ENCODE measurements around the gene MACIR. TPM values are rescaled to one million over a fixed set of nuclear protein-coding genes. Genes with fewer than 3 reads are reported as not detected.

Gene MACIR
- total and polyA plus RNA-seq, 9 of the 15 experiments (the other 6 are each of a cell fraction or from before 2014, with no cell fraction given): 1.4 to 11.6 (median 9.4) TPM

DNA sequence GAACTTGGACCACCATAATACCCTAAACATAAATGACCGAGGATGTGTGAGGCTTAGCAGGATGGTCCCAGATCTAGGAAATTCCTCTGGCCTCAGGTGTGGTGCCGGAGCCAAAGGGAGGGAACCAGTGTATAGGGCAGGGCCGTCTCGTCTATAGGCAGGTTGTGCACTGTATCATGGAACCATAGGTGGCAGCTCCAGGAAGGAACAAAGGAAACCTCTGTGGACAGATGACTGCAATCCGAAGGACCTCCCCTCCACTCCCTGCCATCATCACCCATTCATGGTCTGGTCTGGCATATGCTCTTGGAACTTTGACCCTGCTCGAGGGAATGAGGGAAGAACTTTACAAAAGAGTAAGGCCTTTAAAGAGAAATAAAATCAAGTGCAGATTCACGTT lies 2.9 kb upstream of the MACIR start:
- Histone ChIP-seq H3K4me2 (ENCODE audit: insufficient read depth, low read length) (no peak overlapping the region), H3K4me3 (no peak overlapping the region), H3K9me1 (ENCODE audit: control insufficient read depth, insufficient read depth, low read length) (no peaks in the 10 kb centered on the region), H3K9me3 (replicated peaks; ENCODE audit: control insufficient read depth, insufficient read depth, low read depth, low read length) (no peaks in the 10 kb centered on the region), H3K4me1 (replicated peaks in 1 of 2; ENCODE audit: control insufficient read depth in 2 of 2, insufficient read depth in 2 of 2, low read length in 2 of 2) (peaks cover 6 to 12% of the 10 kb centered on the region in 2 experiments; a peak in 3 of 5 replicates), H3K9ac (ENCODE audit: insufficient read depth in 1 of 2, low read depth in 2 of 2, low read length in 2 of 2) (no peak overlapping the region), H3K27me3 (ENCODE audit: control insufficient read depth in 2 of 2, insufficient read depth in 2 of 2, low read length in 2 of 2) (no peaks in the 10 kb centered on the region; a peak in 1 of 5 replicates), H4K20me1 (replicated peaks; ENCODE audit: control insufficient read depth, insufficient read depth, low read length) (no peaks in the 10 kb centered on the region), H3K79me2 (ENCODE audit: control insufficient read depth, insufficient read depth, low read length) (peaks cover 21% of the 10 kb centered on the region), H3K27ac (ENCODE audit: extremely low read depth, low read depth, low read length) (no peak overlapping the region), H3K36me3 (ENCODE audit: control insufficient read depth, insufficient read depth, low read length) (no peaks in the 10 kb centered on the region), H2AFZ (ENCODE audit: low read depth, low read length) (peak overlapping the region; percentile 67)
- DNase-seq (ENCODE audit: extremely low read depth in 1 of 4, low spot score in 3 of 4): no peak
- ChIA-PET POLR2A (interaction anchor here (0.6 to 0.7 kb wide), 2 partner anchors 13 to 161 kb away, joined by 3 read pairs; no protein-coding TSS in a partner anchor), CTCF (ENCODE audit: low intra/inter-chr PET ratio) (no interaction called here)
- no peak for FAIRE-seq
- in situ Hi-C loops (cut with MboI) (no loop called here), intact Hi-C loops (cut with micrococcal nuclease) (loop anchor here (10.0 kb wide), 1 partner anchor 309 kb away; the partner anchor contains the start of gene NUDT12)
- ATAC-seq: no peak
- WGBS (ENCODE audit: insufficient coverage, low coverage, missing lambda C conversion rate): 47% methylated on average over 7 of the region's 7 CpGs
- no TSS peak for BruUV-seq (replicated peaks)
- TF ChIP-seq PHF8 (IDR thresholded peaks at IDR 0.05; ENCODE audit: borderline replicate concordance, low read length): no peak
- TF ChIP-seq NCOA1 (IDR thresholded peaks at IDR 0.05; ENCODE audit: low read depth): no peak
- TF ChIP-seq KLF1 (tag; IDR thresholded peaks at IDR 0.05): no peak
- no peak for TF ChIP-seq MITF (IDR thresholded peaks at IDR 0.05)
- TF ChIP-seq AFF4 (CRISPR knock-in tag; IDR thresholded peaks at IDR 0.05): no peak
- TF ChIP-seq CREM (IDR thresholded peaks at IDR 0.05; ENCODE audit: low read depth): no peak
- TF ChIP-seq NR3C1 (CRISPR knock-in tag; IDR thresholded peaks at IDR 0.05): no peak
- no peak for TF ChIP-seq CTCF (IDR thresholded peaks at IDR 0.05 in 2 of 3, conservative IDR thresholded peaks at IDR 0.05 in 1 of 3; ENCODE audit: insufficient read depth in 2 of 3, low read depth in 1 of 3, low read length in 3 of 3)
- no peak for TF ChIP-seq CHD2 (IDR thresholded peaks at IDR 0.05; ENCODE audit: low read depth, low read length)
- no peak for TF ChIP-seq POLR3G (IDR thresholded peaks at IDR 0.05; ENCODE audit: extremely low read depth, insufficient read length, insufficient replicate concordance)
- no peak for TF ChIP-seq TCF7L2 (IDR thresholded peaks at IDR 0.05; ENCODE audit: low read depth, low read length)
- TF ChIP-seq JUN (IDR thresholded peaks at IDR 0.05; ENCODE audit: borderline replicate concordance, low read depth, low read length): no peak
- TF ChIP-seq JUN (CRISPR knock-in tag; IDR thresholded peaks at IDR 0.05; ENCODE audit: borderline replicate concordance): no peak
- TF ChIP-seq, protein P1, sequence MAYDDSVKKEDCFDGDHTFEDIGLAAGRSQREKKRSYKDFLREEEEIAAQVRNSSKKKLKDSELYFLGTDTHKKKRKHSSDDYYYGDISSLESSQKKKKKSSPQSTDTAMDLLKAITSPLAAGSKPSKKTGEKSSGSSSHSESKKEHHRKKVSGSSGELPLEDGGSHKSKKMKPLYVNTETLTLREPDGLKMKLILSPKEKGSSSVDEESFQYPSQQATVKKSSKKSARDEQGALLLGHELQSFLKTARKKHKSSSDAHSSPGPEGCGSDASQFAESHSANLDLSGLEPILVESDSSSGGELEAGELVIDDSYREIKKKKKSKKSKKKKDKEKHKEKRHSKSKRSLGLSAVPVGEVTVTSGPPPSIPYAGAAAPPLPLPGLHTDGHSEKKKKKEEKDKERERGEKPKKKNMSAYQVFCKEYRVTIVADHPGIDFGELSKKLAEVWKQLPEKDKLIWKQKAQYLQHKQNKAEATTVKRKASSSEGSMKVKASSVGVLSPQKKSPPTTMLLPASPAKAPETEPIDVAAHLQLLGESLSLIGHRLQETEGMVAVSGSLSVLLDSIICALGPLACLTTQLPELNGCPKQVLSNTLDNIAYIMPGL (CRISPR knock-in tag; IDR thresholded peaks at IDR 0.05): no peak
- no peak for TF ChIP-seq HDAC6 (IDR thresholded peaks at IDR 0.05; ENCODE audit: low read depth, low read length)
